Fibroblast of lung (primary cell): Measurements from ENCODE around the gene SUPT3H. TPM values are rescaled to one million over a fixed set of nuclear protein-coding genes. Genes with fewer than 3 reads are reported as not detected.

Experiments
- DNase-seq, 2 donors: peaks; one replicate each; pipeline versions ENCODE4 v3.0.0 to v3.0.0-alpha.2; 2010; ENCODE audit warnings: low read depth in 2 of 2
- H2AFZ ChIP-seq: 2 replicates; pipeline ENCODE4 v1.5.1; 2012; ENCODE audit warnings: low read length, control low read depth, inconsistent platforms
- H3K27ac ChIP-seq: 2 replicates; pipeline ENCODE4 v1.5.1; 2011; ENCODE audit warnings: low read length, control low read depth; ENCODE audit not compliant: insufficient read depth
- H3K27me3 ChIP-seq: 2 replicates; pipeline ENCODE4 v1.5.1; 2011; ENCODE audit warnings: mild to moderate bottlenecking, low read length; ENCODE audit not compliant: control insufficient read depth, insufficient read depth
- H3K36me3 ChIP-seq: 2 replicates; pipeline ENCODE4 v1.5.1; 2011; ENCODE audit warnings: low read length; ENCODE audit not compliant: control insufficient read depth, insufficient read depth
- H3K4me1 ChIP-seq: 2 replicates; pipeline ENCODE4 v1.5.1; 2011; ENCODE audit warnings: low read length; ENCODE audit not compliant: control insufficient read depth, insufficient read depth; ENCODE audit errors: extremely low read depth
- H3K4me2 ChIP-seq: 2 replicates; pipeline ENCODE4 v1.5.1; 2011; ENCODE audit warnings: low read length, control low read depth; ENCODE audit not compliant: insufficient read depth; ENCODE audit errors: extremely low read depth
- H3K4me3 ChIP-seq, 4 experiments: fragments of 200-600 bp in 1 of 4; sonication (generic) in 1 of 4; replicated peaks in 1 of 4; 2 replicates each; pipeline ENCODE4 v1.5.1; 2011 to 2016; ENCODE audit warnings: low read length in 4 of 4, low read depth in 3 of 4, mild to moderate bottlenecking in 3 of 4, control low read depth in 2 of 4, inconsistent platforms in 1 of 4, mixed read lengths in 1 of 4; ENCODE audit not compliant: insufficient read depth in 1 of 4; ENCODE audit errors: control extremely low read depth in 1 of 4
- H3K79me2 ChIP-seq: 2 replicates; pipeline ENCODE4 v1.5.1; 2012; ENCODE audit warnings: mild to moderate bottlenecking, low read length, inconsistent platforms; ENCODE audit not compliant: control insufficient read depth, insufficient read depth
- H3K9ac ChIP-seq: 2 replicates; pipeline ENCODE4 v1.5.1; 2011; ENCODE audit warnings: mild to moderate bottlenecking, low read length, control low read depth; ENCODE audit not compliant: insufficient read depth
- H3K9me3 ChIP-seq: 2 replicates; pipeline ENCODE4 v1.5.1; 2012; ENCODE audit warnings: low read depth, low read length; ENCODE audit not compliant: control insufficient read depth, insufficient read depth
- H4K20me1 ChIP-seq: 2 replicates; pipeline ENCODE4 v1.5.1; 2011; ENCODE audit warnings: low read length; ENCODE audit not compliant: control insufficient read depth, insufficient read depth; ENCODE audit errors: extremely low read depth
- EZH2 ChIP-seq: IDR thresholded peaks from 2 replicates; pipeline ENCODE4 v1.5.1; 2012; ENCODE audit warnings: low read length, control low read depth, mild to moderate bottlenecking; ENCODE audit errors: missing control alignments
- polyA plus RNA-seq, 2 donors: library from polyadenylated mRNA; depleted of rRNA in 1 of 2; stranded (reverse) in 1 of 2; unstranded in 1 of 2; fragments of >200 nt; gene quantifications; 2 replicates each; pipeline ENCODE4 v1.2.1, GENCODE V29; 2011 to 2012; ENCODE audit warnings: missing spikeins in 1 of 2
- total RNA-seq: library from RNA; depleted of rRNA; stranded (reverse); fragments of >200 nt; gene quantifications from 2 replicates; pipeline ENCODE4 v1.2.1, GENCODE V29; 2014
- TF ChIP-seq, protein P1 (sequence below), 2 donors: IDR thresholded peaks in 1 of 2; conservative IDR thresholded peaks in 1 of 2; 1 replicate in 1 of 2; 2 replicates in 1 of 2; pipeline ENCODE4 v1.5.1; 2011 to 2012; ENCODE audit warnings: low read length in 2 of 2, control low read depth in 1 of 2, inconsistent platforms in 1 of 2, low read depth in 1 of 2, mild to moderate bottlenecking in 1 of 2

Gene SUPT3H
- total and polyA plus RNA-seq, 2 donors (not counting 1 experiment from before 2014, with no cell fraction given): 8.3 to 8.5 TPM

DNA sequence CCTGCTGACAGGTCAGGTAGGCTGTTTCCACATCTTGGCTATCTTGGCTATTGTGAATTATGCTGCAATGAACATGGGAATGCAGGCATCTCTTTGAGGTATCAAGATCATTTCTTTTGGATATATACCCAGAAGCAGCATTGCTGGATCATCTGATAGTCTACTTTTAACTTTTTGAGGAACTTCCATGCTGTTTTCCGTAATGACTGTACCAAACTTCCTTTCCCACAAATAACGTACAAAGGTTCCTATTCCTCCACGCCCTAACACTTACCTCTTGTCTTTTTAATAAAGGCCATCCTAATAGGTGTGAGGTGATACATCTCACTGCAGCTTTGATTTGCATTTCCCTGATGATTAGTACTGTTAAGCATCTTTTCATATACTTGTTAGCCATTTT, 388.3 kb downstream of the SUPT3H start:
- no peaks in the 10 kb centered on the region for H3K79me2 ChIP-seq
- H4K20me1 ChIP-seq: no peaks in the 10 kb centered on the region
- DNase-seq: no peak
- no peaks in the 10 kb centered on the region for H3K36me3 ChIP-seq
- no peak overlapping the region for H3K27ac ChIP-seq
- H3K9ac ChIP-seq: no peak overlapping the region
- H2AFZ ChIP-seq: no peak overlapping the region
- H3K9me3 ChIP-seq: no peaks in the 10 kb centered on the region
- H3K4me2 ChIP-seq: no peak overlapping the region
- TF ChIP-seq, protein P1, sequence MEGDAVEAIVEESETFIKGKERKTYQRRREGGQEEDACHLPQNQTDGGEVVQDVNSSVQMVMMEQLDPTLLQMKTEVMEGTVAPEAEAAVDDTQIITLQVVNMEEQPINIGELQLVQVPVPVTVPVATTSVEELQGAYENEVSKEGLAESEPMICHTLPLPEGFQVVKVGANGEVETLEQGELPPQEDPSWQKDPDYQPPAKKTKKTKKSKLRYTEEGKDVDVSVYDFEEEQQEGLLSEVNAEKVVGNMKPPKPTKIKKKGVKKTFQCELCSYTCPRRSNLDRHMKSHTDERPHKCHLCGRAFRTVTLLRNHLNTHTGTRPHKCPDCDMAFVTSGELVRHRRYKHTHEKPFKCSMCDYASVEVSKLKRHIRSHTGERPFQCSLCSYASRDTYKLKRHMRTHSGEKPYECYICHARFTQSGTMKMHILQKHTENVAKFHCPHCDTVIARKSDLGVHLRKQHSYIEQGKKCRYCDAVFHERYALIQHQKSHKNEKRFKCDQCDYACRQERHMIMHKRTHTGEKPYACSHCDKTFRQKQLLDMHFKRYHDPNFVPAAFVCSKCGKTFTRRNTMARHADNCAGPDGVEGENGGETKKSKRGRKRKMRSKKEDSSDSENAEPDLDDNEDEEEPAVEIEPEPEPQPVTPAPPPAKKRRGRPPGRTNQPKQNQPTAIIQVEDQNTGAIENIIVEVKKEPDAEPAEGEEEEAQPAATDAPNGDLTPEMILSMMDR (conservative IDR thresholded peaks at IDR 0.05 in 1 of 2, IDR thresholded peaks at IDR 0.05 in 1 of 2; ENCODE audit: low read depth in 1 of 2, low read length in 2 of 2): no peak
- TF ChIP-seq EZH2: no peak
- no peaks in the 10 kb centered on the region for H3K4me1 ChIP-seq
- H3K4me3 ChIP-seq: no peak overlapping the region
- H3K27me3 ChIP-seq: no peaks in the 10 kb centered on the region

DNA sequence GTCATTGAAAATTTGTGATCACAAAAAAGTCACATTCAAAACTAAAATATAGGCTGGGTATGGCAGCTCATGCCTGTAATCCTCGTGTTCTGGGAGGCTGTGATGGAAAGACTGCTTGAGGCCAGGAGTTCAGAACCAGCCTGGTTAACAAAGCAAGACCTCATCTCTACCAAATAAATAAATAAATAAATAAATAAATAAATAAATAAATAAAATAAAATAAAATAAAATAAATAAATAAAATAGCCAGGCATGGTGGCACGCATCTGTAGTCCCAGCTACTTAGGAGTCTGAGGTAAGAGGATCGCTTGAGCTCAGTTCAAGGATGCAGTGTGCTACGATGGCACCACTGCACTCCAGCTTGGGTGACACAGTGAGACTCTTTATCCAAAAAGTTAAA, 392.7 kb downstream of the SUPT3H start:
- Histone ChIP-seq H2AFZ (no peak overlapping the region), H3K27me3 (no peaks in the 10 kb centered on the region), H3K9ac (no peak overlapping the region), H3K36me3 (no peaks in the 10 kb centered on the region), H3K4me1 (no peaks in the 10 kb centered on the region), H3K27ac (no peak overlapping the region), H3K4me3 (no peak overlapping the region), H4K20me1 (no peaks in the 10 kb centered on the region), H3K4me2 (no peak overlapping the region), H3K9me3 (no peaks in the 10 kb centered on the region), H3K79me2 (no peaks in the 10 kb centered on the region)
- TF ChIP-seq, protein P1 (conservative IDR thresholded peaks at IDR 0.05 in 1 of 2, IDR thresholded peaks at IDR 0.05 in 1 of 2; ENCODE audit: low read depth in 1 of 2, low read length in 2 of 2): no peak
- no peak for TF ChIP-seq EZH2
- no peak for DNase-seq

DNA sequence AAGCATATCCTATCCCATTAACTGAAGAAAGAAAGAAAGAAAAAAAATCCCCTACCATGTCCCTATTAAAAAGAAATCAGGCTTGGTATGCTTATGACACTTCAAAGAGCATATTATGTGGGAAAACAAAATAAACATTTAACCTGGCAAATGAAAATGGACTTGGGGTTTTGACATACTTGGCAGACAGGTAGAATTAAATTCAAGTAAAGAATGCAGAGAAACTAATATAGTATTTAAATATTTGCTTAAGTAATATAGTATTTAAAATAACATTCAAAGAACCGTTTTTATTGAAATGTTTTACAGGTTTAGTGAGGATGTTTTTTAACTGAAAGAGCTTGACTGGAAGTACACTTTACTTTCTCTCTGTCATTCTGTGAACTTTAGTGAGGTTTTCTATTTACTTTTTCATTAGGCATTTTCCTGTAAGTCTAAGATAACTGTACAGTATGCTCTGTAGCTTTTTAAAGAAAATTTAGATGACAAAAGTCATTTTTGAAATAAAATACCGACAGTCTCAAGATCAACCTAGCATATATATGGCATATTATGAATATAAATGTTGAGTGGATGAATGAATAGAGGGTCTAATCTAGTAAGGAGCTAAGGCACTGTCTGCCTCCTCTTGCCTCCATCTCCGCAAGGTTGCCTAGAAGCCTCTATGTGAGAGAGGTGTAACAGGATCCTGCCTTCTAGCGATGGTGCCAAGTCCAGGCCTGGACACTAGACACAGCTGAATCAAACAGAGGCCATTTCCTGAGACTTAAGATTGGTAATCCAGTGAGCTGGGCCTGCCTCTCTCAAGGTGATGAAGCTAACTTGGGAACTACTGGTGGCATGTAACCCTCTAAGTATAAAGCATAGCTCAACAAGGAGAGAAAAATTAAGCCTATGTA, 394.0 kb downstream of the SUPT3H start:
- DNase-seq: no peak
- Histone ChIP-seq H3K4me1 (no peaks in the 10 kb centered on the region), H2AFZ (no peak overlapping the region), H3K36me3 (no peaks in the 10 kb centered on the region), H3K79me2 (no peaks in the 10 kb centered on the region), H3K27me3 (no peaks in the 10 kb centered on the region), H3K4me2 (no peak overlapping the region), H3K9ac (no peak overlapping the region), H3K9me3 (no peaks in the 10 kb centered on the region), H3K4me3 (no peak overlapping the region), H4K20me1 (no peaks in the 10 kb centered on the region), H3K27ac (no peak overlapping the region)
- no peak for TF ChIP-seq EZH2
- TF ChIP-seq, protein P1 (conservative IDR thresholded peaks at IDR 0.05 in 1 of 2, IDR thresholded peaks at IDR 0.05 in 1 of 2; ENCODE audit: low read depth in 1 of 2, low read length in 2 of 2): no peak
